AG04450 (cell line): ENCODE measurements around the gene FAU. TPM values are rescaled to one million over a fixed set of nuclear protein-coding genes. Genes with fewer than 3 reads are reported as not detected.

Source experiments
- CTCF ChIA-PET: fragments of 300-600, 350-600 bp; formaldehyde crosslinking; extraction: SDS; loops from one replicate; lab custom pipeline; 2022; ENCODE audit warnings: antibody characterized with exemption, inconsistent platforms; lab: Charles Lee
- POLR2A ChIA-PET: fragments of 350-600 bp; formaldehyde crosslinking; extraction: SDS; loops from one replicate; lab custom pipeline; 2021; ENCODE audit warnings: antibody characterized with exemption, inconsistent platforms; lab: Yijun Ruan, JAX
- DNase-seq: peaks from one replicate; pipeline ENCODE4 v3.0.0-alpha.2; 2011; ENCODE audit warnings: low read depth, low spot score
- H3K27ac ChIP-seq: one replicate; pipeline ENCODE4 v1.5.1; 2012; ENCODE audit warnings: low read depth, low read length, control low read depth
- H3K27me3 ChIP-seq: one replicate; pipeline ENCODE4 v1.6.0; 2012; ENCODE audit warnings: low read length; ENCODE audit not compliant: control insufficient read depth, insufficient read depth
- H3K4me3 ChIP-seq: 2 replicates; pipeline ENCODE4 v1.5.1; 2011; ENCODE audit warnings: mild to moderate bottlenecking, low read depth, low read length, control low read depth
- H3K9me3 ChIP-seq: 2 replicates; pipeline ENCODE4 v1.5.1; 2012; ENCODE audit warnings: low read length; ENCODE audit not compliant: control insufficient read depth, insufficient read depth
- polyA minus RNA-seq: library from RNA; depleted of rRNA, polyadenylated mRNA; stranded (reverse); fragments of >200 nt; gene quantifications from 2 replicates; pipeline ENCODE4 v1.2.3, GENCODE V29; 2011; rRNA and poly(A)+ RNA removed
- polyA plus RNA-seq: library from polyadenylated mRNA; depleted of rRNA; stranded (reverse); fragments of >200 nt; gene quantifications from 2 replicates; pipeline ENCODE4 v1.2.3, GENCODE V29; 2011; rRNA removed
- TF ChIP-seq, protein P1 (sequence below): IDR thresholded peaks from 2 replicates; pipeline ENCODE4 v1.5.1; 2011; ENCODE audit warnings: low read depth, low read length, control low read depth, inconsistent platforms

FAU gene
- polyA plus RNA-seq, result 426 and 504 TPM in 2 replicates
- polyA minus RNA-seq, result 136 and 146 TPM in 2 replicates

DNA sequence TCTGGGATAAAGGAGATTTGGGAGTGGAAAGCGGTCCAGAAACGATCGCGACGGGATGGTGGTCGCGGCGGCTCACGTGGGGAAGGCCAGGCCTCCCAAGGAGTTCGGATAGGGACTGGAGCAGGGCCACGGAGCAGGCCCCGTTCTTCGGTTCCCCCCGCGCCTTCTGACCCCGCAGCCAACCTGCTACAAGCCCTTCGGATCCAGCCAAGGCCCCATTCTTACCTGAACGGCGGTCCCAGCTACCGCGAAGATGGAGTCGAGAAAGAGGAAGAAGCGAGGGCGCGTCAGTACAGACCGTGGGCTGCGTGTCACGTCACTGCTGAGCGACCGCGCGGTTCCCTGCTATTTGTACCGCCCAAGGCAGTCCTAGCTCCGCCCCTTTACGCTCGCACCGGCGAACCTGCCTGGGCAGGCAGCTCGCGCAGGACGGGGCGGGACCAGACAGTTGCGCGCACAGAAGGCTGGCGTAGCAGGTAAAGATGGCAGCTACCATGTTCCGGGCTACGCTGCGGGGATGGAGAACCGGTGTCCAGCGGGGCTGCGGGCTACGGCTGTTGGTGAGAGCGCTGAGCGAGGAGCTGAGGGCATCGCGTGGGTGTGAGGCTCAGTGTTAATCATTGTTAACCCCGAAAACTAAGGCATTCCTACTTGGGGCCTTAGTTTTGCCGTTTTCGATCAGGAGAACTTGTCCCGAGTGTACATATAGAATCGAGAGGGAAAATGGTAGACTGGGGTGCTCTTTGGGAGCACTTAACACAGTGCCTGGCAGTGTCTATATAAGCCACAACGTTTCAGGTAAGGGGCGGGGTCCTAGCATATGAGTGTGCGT lies at the start of gene FAU, which contains the start of gene MRPL49:
Gene FAU, minus strand, starts transcription at position 270 of the 832 bp plus-strand sequence. CDS start 321 bp downstream, outside the sequence.
Gene MRPL49, plus strand, starts transcription at position 457 of the 832 bp plus-strand sequence. Its CDS starts 26 bp downstream, at position 483.
- Histone ChIP-seq H3K27me3 (no peaks in the 10 kb centered on the region), H3K4me3 (peak within 1 kb of the TSS; percentile 99), H3K27ac (peak within 1 kb of the TSS; percentile 82), H3K9me3 (peaks cover 3% of the 10 kb centered on the region; the same call in 1 of the 2 replicates)
- TF ChIP-seq, protein P1, sequence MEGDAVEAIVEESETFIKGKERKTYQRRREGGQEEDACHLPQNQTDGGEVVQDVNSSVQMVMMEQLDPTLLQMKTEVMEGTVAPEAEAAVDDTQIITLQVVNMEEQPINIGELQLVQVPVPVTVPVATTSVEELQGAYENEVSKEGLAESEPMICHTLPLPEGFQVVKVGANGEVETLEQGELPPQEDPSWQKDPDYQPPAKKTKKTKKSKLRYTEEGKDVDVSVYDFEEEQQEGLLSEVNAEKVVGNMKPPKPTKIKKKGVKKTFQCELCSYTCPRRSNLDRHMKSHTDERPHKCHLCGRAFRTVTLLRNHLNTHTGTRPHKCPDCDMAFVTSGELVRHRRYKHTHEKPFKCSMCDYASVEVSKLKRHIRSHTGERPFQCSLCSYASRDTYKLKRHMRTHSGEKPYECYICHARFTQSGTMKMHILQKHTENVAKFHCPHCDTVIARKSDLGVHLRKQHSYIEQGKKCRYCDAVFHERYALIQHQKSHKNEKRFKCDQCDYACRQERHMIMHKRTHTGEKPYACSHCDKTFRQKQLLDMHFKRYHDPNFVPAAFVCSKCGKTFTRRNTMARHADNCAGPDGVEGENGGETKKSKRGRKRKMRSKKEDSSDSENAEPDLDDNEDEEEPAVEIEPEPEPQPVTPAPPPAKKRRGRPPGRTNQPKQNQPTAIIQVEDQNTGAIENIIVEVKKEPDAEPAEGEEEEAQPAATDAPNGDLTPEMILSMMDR, result no peak
- ChIA-PET POLR2A (interaction anchor here (0.5 to 1.6 kb wide), 8 partner anchors 8 to 203 kb away, joined by 3 to 20 read pairs (median 4); partner anchors contain the start of gene SYVN1), CTCF (interaction anchor here (0.7 to 1.1 kb wide), 2 partner anchors 9 to 119 kb away, joined by 3 to 6 read pairs; no protein-coding TSS in a partner anchor)
- peak; percentile 88 for DNase-seq

DNA sequence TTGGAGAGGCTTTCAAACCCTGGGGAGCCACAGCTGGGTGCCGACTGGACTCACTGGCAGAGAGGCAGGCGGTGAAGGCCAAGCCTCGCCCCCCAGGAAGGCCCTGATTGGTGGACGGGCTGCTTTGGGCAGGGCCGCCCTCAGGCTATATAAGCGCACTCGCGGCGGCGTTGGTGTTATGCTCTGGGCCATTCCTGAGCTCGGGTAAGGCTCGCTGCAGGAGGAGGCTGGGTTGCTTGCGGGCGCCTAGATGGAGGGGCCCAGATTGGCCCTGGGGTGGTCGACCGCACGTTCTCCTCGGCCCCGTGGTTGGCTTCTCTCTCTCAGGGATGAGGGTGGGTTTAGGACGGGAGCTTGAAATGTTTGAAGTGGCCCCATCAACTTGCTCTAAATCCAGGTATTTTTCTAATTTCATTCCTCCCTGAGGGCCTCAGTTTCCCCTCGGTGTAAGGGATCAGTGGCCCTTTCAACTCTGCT lies 48.2 kb upstream of the FAU start, which contains the start of gene SPDYC:
Gene SPDYC, plus strand, starts transcription at position 176 of the 477 bp plus-strand sequence. CDS start 1,125 bp downstream, outside the sequence.
- H3K9me3 ChIP-seq, result peaks cover 3% of the 10 kb centered on the region; the same call in 1 of the 2 replicates
- DNase-seq, result no peak
- no peaks in the 10 kb centered on the region for H3K27me3 ChIP-seq
- no peak within 1 kb of the TSS for H3K4me3 ChIP-seq
- POLR2A ChIA-PET, result interaction anchor here (2.2 kb wide), 1 partner anchor 35 kb away, joined by 8 read pairs; no protein-coding TSS in a partner anchor
- peak within 1 kb of the TSS; percentile 75 for H3K27ac ChIP-seq
- CTCF ChIA-PET, result no interaction called here
- TF ChIP-seq, protein P1, result no peak

DNA sequence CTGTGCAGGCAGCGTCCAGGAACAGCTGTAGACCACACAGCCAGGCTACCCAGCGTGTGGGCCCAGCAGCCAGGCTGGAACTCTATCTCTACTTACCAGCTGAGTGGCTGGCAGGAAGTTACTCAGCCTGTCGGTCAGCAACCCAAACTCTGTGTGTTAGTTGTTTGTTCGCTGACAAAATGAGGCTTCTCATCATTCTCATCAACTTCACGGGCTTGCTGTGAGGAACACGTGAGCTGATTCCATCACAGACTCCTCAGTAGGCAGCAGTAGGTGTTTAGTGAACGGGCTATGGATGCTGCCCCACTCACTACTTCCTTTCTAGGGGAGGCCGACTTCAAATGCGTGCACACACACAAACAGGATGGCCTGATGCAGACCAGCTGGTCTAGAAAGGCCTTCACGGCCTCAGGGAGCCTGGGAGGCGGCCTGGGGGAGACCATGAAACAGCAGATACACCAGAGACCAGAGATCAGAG lies 47.3 kb upstream of the FAU start:
- POLR2A ChIA-PET, result interaction anchor here (0.6 to 2.2 kb wide), 3 partner anchors 34 to 165 kb away, joined by 3 to 8 read pairs (median 4); no protein-coding TSS in a partner anchor
- CTCF ChIA-PET, result no interaction called here
- Histone ChIP-seq H3K27ac (peak overlapping the region; percentile 75), H3K4me3 (no peak overlapping the region), H3K27me3 (no peaks in the 10 kb centered on the region), H3K9me3 (peaks cover 3% of the 10 kb centered on the region; the same call in 1 of the 2 replicates)
- no peak for DNase-seq
- TF ChIP-seq, protein P1, result no peak

DNA sequence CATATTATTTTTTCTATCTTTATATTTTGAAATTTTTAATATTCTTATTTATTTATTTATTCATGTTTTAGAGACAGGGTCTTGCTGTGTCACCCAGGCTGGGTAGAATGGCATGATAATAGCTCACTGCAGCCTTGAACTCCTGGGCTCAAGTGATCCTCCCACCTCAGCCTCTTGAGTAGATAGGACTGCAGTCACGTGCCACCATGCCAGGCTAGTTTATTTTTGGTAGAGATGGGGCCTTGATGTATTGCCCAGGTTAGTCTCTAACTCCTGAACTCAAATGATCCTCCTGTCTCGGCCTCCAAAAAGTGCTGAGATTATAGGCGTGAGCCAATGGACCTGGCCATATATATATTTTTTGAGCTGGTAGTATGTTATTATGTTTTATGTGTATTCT lies 45.7 kb upstream of the FAU start:
- TF ChIP-seq, protein P1, result no peak
- POLR2A ChIA-PET, result no interaction called here
- Histone ChIP-seq H3K4me3 (no peak overlapping the region), H3K27ac (no peak overlapping the region), H3K9me3 (peaks cover 3% of the 10 kb centered on the region; the same call in 1 of the 2 replicates), H3K27me3 (no peaks in the 10 kb centered on the region)
- CTCF ChIA-PET, result no interaction called here
- DNase-seq, result no peak
